ENCODE measurements around the gene TBC1D10B.
A peak's percentile ranks its signal among the peaks of the same experiment; 100 is the strongest.

The TBC1D10B gene

DNA sequence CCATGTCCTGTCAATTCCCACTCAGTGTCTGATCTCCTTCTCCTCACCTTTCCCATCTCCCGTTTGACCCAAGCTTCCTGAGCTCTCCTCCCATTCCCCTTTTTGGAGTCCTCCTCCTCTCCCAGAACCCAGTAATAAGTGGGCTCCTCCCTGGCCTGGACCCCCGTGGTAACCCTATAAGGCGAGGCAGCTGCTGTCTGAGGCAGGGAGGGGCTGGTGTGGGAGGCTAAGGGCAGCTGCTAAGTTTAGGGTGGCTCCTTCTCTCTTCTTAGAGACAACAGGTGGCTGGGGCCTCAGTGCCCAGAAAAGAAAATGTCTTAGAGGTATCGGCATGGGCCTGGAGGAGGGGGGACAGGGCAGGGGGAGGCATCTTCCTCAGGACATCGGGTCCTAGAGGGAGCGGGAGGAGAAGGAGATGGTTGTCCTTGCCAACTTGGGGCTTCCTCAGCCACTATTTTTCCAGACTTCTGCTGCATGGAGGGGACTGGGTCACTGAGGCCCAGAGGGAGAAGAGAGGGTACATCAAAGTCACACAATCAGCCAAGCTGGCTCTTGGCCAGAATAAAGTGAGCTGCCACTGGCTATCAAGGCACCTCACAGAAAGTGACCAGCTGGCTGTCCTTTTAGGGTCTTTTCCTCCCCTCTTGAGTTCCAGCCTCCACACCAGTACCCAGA, 1.9 kb upstream of the TBC1D10B start:
- peaks cover 7% of the 10 kb centered on the region for H3K4me1 ChIP-seq (ENCODE audit: control insufficient read depth, insufficient read depth, low read length)
- peaks cover 0 to 7% of the 10 kb centered on the region in 2 experiments; a peak in 1 of 3 replicates for H3K36me3 ChIP-seq (ENCODE audit: control insufficient read depth in 2 of 2, insufficient read depth in 1 of 2, low read length in 2 of 2)
- peak overlapping the region; percentile 13; the same call in 1 of the 2 replicates for H3K27ac ChIP-seq (ENCODE audit: extremely low read depth, low read depth, low read length)
- H3K4me3 ChIP-seq (ENCODE audit: low read depth, low read length): no peak overlapping the region
- TF ChIP-seq, protein P1, sequence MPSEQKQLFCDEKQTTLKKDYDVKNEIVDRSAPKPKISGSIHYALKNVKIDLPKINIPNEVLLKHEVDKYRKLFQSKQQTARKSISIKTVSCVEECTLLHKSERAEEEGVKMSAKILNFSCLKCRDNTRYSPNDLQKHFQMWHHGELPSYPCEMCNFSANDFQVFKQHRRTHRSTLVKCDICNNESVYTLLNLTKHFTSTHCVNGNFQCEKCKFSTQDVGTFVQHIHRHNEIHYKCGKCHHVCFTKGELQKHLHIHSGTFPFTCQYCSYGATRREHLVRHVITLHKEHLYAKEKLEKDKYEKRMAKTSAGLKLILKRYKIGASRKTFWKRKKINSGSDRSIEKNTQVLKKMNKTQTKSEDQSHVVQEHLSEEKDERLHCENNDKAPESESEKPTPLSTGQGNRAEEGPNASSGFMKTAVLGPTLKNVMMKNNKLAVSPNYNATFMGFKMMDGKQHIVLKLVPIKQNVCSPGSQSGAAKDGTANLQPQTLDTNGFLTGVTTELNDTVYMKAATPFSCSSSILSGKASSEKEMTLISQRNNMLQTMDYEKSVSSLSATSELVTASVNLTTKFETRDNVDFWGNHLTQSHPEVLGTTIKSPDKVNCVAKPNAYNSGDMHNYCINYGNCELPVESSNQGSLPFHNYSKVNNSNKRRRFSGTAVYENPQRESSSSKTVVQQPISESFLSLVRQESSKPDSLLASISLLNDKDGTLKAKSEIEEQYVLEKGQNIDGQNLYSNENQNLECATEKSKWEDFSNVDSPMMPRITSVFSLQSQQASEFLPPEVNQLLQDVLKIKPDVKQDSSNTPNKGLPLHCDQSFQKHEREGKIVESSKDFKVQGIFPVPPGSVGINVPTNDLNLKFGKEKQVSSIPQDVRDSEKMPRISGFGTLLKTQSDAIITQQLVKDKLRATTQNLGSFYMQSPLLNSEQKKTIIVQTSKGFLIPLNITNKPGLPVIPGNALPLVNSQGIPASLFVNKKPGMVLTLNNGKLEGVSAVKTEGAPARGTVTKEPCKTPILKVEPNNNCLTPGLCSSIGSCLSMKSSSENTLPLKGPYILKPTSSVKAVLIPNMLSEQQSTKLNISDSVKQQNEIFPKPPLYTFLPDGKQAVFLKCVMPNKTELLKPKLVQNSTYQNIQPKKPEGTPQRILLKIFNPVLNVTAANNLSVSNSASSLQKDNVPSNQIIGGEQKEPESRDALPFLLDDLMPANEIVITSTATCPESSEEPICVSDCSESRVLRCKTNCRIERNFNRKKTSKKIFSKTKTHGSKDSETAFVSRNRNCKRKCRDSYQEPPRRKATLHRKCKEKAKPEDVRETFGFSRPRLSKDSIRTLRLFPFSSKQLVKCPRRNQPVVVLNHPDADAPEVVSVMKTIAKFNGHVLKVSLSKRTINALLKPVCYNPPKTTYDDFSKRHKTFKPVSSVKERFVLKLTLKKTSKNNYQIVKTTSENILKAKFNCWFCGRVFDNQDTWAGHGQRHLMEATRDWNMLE (tag by site-specific recombination; conservative IDR thresholded peaks at IDR 0.05; ENCODE audit: low read depth): no peak
- 0 out of 2 replicates have a peak, but pooled peaks have one; percentile 12 for TF ChIP-seq KLF9 (tag by site-specific recombination; IDR thresholded peaks at IDR 0.05; ENCODE audit: low read depth)
- peak; percentile 91 for TF ChIP-seq SCRT2 (tag by site-specific recombination; IDR thresholded peaks at IDR 0.05)
- TF ChIP-seq ZNF843 (tag by site-specific recombination; IDR thresholded peaks at IDR 0.05): no peak
- no peak for TF ChIP-seq ZNF76 (tag by site-specific recombination; IDR thresholded peaks at IDR 0.05; ENCODE audit: borderline replicate concordance, low read depth)
- no peak for TF ChIP-seq GFI1B (tag by site-specific recombination; IDR thresholded peaks at IDR 0.05)
- TF ChIP-seq KLF8 (tag by site-specific recombination; IDR thresholded peaks at IDR 0.05): no peak
- no peak for TF ChIP-seq ZNF473 (tag by site-specific recombination; IDR thresholded peaks at IDR 0.05)
- TF ChIP-seq ZNF600 (tag by site-specific recombination; IDR thresholded peaks at IDR 0.05): peak; percentile 47; the same call in 1 of the 2 replicates
- H3K9me3 ChIP-seq (ENCODE audit: control insufficient read depth, insufficient read depth, low read depth, low read length): no peaks in the 10 kb centered on the region
- ChIA-PET POLR2A (interaction anchor here (1.1 to 4.2 kb wide), 6 partner anchors 8 to 37 kb away, joined by 3 to 60 read pairs (median 10); partner anchors contain the start of genes CD2BP2 and SEPTIN1), CTCF (interaction anchor here (0.6 to 2.1 kb wide), 6 partner anchors 12 to 678 kb away, joined by 3 to 18 read pairs (median 6); partner anchors contain the start of genes ALDOA, DCTPP1 and ZNF48)

DNA sequence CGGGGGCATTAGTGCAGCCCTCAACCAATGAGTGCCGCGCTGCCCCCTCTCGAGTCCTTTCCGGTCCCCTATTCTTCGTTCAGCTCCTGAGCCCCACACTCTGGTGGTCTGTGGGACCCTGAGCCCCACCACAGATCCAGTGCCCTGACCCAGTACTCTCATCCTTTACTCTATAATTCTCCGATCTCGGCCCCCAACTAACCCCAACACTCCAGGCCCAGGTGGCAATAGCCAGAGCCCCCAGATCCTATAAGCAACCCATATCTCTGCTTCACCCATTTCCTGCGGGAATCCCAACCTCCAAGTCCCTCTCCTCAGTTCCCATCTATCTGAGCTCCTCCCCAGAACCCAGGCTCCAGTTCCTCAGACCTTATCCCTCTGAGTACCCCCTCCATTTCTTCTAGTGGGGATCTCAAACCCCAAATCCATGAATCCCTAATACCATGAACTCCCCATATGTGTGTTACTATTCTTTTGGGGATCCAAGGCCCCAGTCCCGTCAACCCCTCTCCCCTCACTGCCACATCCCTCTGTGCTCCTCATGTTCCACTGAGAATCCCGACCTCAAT, 1.0 kb upstream of the TBC1D10B start:
- Histone ChIP-seq H3K9me3 (ENCODE audit: control insufficient read depth, insufficient read depth, low read depth, low read length) (no peaks in the 10 kb centered on the region), H3K27ac (ENCODE audit: extremely low read depth, low read depth, low read length) (peak overlapping the region; percentile 19), H3K36me3 (ENCODE audit: control insufficient read depth in 2 of 2, insufficient read depth in 1 of 2, low read length in 2 of 2) (peaks cover under 1 to 15% of the 10 kb centered on the region in 2 experiments; a peak in 2 of 3 replicates), H3K4me1 (ENCODE audit: control insufficient read depth, insufficient read depth, low read length) (peaks cover 7% of the 10 kb centered on the region), H3K4me3 (ENCODE audit: low read depth, low read length) (peak overlapping the region; percentile 34)
- CTCF ChIA-PET: interaction anchor here (0.6 to 2.1 kb wide), 14 partner anchors 11 to 677 kb away, joined by 3 to 18 read pairs (median 4); partner anchors contain the start of genes ALDOA, DCTPP1, SEPTIN1 and TBX6
- POLR2A ChIA-PET: interaction anchor here (0.5 to 4.2 kb wide), 28 partner anchors 8 to 306 kb away, joined by 3 to 60 read pairs (median 6); partner anchors contain the start of genes ALDOA, CD2BP2, CORO1A and DCTPP1
- no peak for TF ChIP-seq ZNF140 (tag by site-specific recombination; IDR thresholded peaks at IDR 0.05)
- TF ChIP-seq ZNF248 (tag by site-specific recombination; IDR thresholded peaks at IDR 0.05): no peak
- TF ChIP-seq, protein P2, sequence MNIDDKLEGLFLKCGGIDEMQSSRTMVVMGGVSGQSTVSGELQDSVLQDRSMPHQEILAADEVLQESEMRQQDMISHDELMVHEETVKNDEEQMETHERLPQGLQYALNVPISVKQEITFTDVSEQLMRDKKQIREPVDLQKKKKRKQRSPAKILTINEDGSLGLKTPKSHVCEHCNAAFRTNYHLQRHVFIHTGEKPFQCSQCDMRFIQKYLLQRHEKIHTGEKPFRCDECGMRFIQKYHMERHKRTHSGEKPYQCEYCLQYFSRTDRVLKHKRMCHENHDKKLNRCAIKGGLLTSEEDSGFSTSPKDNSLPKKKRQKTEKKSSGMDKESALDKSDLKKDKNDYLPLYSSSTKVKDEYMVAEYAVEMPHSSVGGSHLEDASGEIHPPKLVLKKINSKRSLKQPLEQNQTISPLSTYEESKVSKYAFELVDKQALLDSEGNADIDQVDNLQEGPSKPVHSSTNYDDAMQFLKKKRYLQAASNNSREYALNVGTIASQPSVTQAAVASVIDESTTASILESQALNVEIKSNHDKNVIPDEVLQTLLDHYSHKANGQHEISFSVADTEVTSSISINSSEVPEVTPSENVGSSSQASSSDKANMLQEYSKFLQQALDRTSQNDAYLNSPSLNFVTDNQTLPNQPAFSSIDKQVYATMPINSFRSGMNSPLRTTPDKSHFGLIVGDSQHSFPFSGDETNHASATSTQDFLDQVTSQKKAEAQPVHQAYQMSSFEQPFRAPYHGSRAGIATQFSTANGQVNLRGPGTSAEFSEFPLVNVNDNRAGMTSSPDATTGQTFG (tag by site-specific recombination; IDR thresholded peaks at IDR 0.05; ENCODE audit: borderline replicate concordance): no peak
- TF ChIP-seq, protein P3, sequence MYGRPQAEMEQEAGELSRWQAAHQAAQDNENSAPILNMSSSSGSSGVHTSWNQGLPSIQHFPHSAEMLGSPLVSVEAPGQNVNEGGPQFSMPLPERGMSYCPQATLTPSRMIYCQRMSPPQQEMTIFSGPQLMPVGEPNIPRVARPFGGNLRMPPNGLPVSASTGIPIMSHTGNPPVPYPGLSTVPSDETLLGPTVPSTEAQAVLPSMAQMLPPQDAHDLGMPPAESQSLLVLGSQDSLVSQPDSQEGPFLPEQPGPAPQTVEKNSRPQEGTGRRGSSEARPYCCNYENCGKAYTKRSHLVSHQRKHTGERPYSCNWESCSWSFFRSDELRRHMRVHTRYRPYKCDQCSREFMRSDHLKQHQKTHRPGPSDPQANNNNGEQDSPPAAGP (tag by site-specific recombination; IDR thresholded peaks at IDR 0.05): peak; percentile 56; the same call in 1 of the 2 replicates
- TF ChIP-seq SP3 (tag by site-specific recombination; IDR thresholded peaks at IDR 0.05): no peak
- no peak for TF ChIP-seq ZNF549 (tag by site-specific recombination; IDR thresholded peaks at IDR 0.05)
- no peak for TF ChIP-seq ZNF473 (tag by site-specific recombination; IDR thresholded peaks at IDR 0.05)
- TF ChIP-seq ZNF510 (tag by site-specific recombination; IDR thresholded peaks at IDR 0.05; ENCODE audit: insufficient replicate concordance): no peak
- no peak for TF ChIP-seq ZNF555 (tag by site-specific recombination; conservative IDR thresholded peaks at IDR 0.05)
- TF ChIP-seq, protein P4, sequence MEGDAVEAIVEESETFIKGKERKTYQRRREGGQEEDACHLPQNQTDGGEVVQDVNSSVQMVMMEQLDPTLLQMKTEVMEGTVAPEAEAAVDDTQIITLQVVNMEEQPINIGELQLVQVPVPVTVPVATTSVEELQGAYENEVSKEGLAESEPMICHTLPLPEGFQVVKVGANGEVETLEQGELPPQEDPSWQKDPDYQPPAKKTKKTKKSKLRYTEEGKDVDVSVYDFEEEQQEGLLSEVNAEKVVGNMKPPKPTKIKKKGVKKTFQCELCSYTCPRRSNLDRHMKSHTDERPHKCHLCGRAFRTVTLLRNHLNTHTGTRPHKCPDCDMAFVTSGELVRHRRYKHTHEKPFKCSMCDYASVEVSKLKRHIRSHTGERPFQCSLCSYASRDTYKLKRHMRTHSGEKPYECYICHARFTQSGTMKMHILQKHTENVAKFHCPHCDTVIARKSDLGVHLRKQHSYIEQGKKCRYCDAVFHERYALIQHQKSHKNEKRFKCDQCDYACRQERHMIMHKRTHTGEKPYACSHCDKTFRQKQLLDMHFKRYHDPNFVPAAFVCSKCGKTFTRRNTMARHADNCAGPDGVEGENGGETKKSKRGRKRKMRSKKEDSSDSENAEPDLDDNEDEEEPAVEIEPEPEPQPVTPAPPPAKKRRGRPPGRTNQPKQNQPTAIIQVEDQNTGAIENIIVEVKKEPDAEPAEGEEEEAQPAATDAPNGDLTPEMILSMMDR (tag by site-specific recombination; IDR thresholded peaks at IDR 0.05): peak; percentile 86
- TF ChIP-seq ZNF544 (tag by site-specific recombination; IDR thresholded peaks at IDR 0.05): no peak
- TF ChIP-seq, protein P5, sequence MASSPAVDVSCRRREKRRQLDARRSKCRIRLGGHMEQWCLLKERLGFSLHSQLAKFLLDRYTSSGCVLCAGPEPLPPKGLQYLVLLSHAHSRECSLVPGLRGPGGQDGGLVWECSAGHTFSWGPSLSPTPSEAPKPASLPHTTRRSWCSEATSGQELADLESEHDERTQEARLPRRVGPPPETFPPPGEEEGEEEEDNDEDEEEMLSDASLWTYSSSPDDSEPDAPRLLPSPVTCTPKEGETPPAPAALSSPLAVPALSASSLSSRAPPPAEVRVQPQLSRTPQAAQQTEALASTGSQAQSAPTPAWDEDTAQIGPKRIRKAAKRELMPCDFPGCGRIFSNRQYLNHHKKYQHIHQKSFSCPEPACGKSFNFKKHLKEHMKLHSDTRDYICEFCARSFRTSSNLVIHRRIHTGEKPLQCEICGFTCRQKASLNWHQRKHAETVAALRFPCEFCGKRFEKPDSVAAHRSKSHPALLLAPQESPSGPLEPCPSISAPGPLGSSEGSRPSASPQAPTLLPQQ (tag by site-specific recombination; IDR thresholded peaks at IDR 0.05): peak; percentile 79
